HEK293 (cell line): ENCODE measurements around the gene COL13A1.

Experiments used
- CTCF ChIA-PET: fragments of 350-600 bp; formaldehyde crosslinking; extraction: SDS; loops from one replicate; lab custom pipeline; 2021; ENCODE audit warnings: antibody characterized with exemption; lab: Yijun Ruan, JAX
- POLR2A ChIA-PET: fragments of 300-600 bp; formaldehyde crosslinking; extraction: SDS; loops from one replicate; lab custom pipeline; 2020; ENCODE audit warnings: antibody characterized with exemption, inconsistent platforms; lab: Yijun Ruan, JAX
- H3K27ac ChIP-seq: fragments of 200-500 bp; sonication (Bioruptor generic); 2 replicates; pipeline ENCODE4 v1.5.1; 2014; ENCODE audit warnings: low read depth, low read length, control low read depth, inconsistent platforms; ENCODE audit errors: extremely low read depth
- H3K36me3 ChIP-seq, 2 experiments: fragments of 200-500 bp in 1 of 2; sonication (Bioruptor generic) in 1 of 2; 1 replicate in 1 of 2; 2 replicates in 1 of 2; pipeline ENCODE4 v1.5.1; 2014 to 2017; ENCODE audit warnings: inconsistent platforms in 2 of 2, low read length in 2 of 2; ENCODE audit not compliant: control insufficient read depth in 2 of 2, insufficient read depth in 1 of 2
- H3K4me1 ChIP-seq: fragments of 200-500 bp; sonication (Bioruptor generic); 2 replicates; pipeline ENCODE4 v1.5.1; 2014; ENCODE audit warnings: mild to moderate bottlenecking, low read length, inconsistent platforms; ENCODE audit not compliant: control insufficient read depth, insufficient read depth
- H3K4me3 ChIP-seq: 2 replicates; pipeline ENCODE4 v1.5.1; 2011; ENCODE audit warnings: low read depth, mild to moderate bottlenecking, control low read depth, low read length, moderate library complexity
- H3K9me3 ChIP-seq: fragments of 200-500 bp; sonication (Bioruptor generic); 2 replicates; pipeline ENCODE4 v1.5.1; 2014; ENCODE audit warnings: low read depth, low read length, inconsistent platforms; ENCODE audit not compliant: control insufficient read depth, insufficient read depth
- GLI4 ChIP-seq: fragments of 450-650 bp; formaldehyde crosslinking; IDR thresholded peaks from 2 replicates; pipeline ENCODE4 v1.5.1; 2016; ENCODE audit warnings: missing biosample characterization, missing genetic modification characterization
- MYNN ChIP-seq: fragments of 450-650 bp; formaldehyde crosslinking; IDR thresholded peaks from 2 replicates; pipeline ENCODE4 v1.5.1; 2016; ENCODE audit warnings: missing biosample characterization, missing genetic modification characterization, borderline replicate concordance
- PRDM1 ChIP-seq: fragments of 450-650 bp; formaldehyde crosslinking; IDR thresholded peaks from 2 replicates; pipeline ENCODE4; 2016; ENCODE audit warnings: missing biosample characterization, missing genetic modification characterization
- ZNF211 ChIP-seq: fragments of 450-650 bp; formaldehyde crosslinking; IDR thresholded peaks from 2 replicates; pipeline ENCODE4 v1.5.1; 2016; ENCODE audit warnings: low read depth, missing biosample characterization, missing genetic modification characterization
- ZNF366 ChIP-seq: fragments of 450-650 bp; formaldehyde crosslinking; conservative IDR thresholded peaks from 2 replicates; pipeline ENCODE4 v1.5.1; 2016; ENCODE audit warnings: missing biosample characterization, missing genetic modification characterization
- ZNF37A ChIP-seq: fragments of 450-650 bp; IDR thresholded peaks from 2 replicates; pipeline ENCODE4 v1.5.1; 2018; ENCODE audit warnings: missing biosample characterization, missing genetic modification characterization
- ZNF654 ChIP-seq: fragments of 450-650 bp; formaldehyde crosslinking; IDR thresholded peaks from 2 replicates; pipeline ENCODE4 v1.5.1; 2016; ENCODE audit warnings: low read depth, missing biosample characterization, missing genetic modification characterization
- ZNF76 ChIP-seq: fragments of 450-650 bp; formaldehyde crosslinking; IDR thresholded peaks from 2 replicates; pipeline ENCODE4; 2016; ENCODE audit warnings: low read depth, missing biosample characterization, missing genetic modification characterization, borderline replicate concordance
- ZSCAN30 ChIP-seq: fragments of 450-650 bp; IDR thresholded peaks from 2 replicates; pipeline ENCODE4 v1.5.1; 2018; ENCODE audit warnings: missing biosample characterization, mild to moderate bottlenecking, missing genetic modification characterization, moderate library complexity
- TF ChIP-seq, protein P1 (sequence below): fragments of 450-650 bp; formaldehyde crosslinking; IDR thresholded peaks from 2 replicates; pipeline ENCODE4 v1.5.1; 2016; ENCODE audit warnings: missing biosample characterization, missing genetic modification characterization
- TF ChIP-seq, protein P2 (sequence below): fragments of 450-650 bp; formaldehyde crosslinking; IDR thresholded peaks from 2 replicates; pipeline ENCODE4 v1.5.1; 2016; ENCODE audit warnings: missing biosample characterization, missing genetic modification characterization
- TF ChIP-seq, protein P3 (sequence below): fragments of 450-650 bp; formaldehyde crosslinking; IDR thresholded peaks from 2 replicates; pipeline ENCODE4 v1.5.1; 2016; ENCODE audit warnings: missing biosample characterization, missing genetic modification characterization
- TF ChIP-seq, protein P4 (sequence below): fragments of 450-650 bp; formaldehyde crosslinking; IDR thresholded peaks from 2 replicates; pipeline ENCODE4 v1.5.0; 2017; ENCODE audit warnings: missing biosample characterization, missing genetic modification characterization, borderline replicate concordance

The COL13A1 gene

DNA sequence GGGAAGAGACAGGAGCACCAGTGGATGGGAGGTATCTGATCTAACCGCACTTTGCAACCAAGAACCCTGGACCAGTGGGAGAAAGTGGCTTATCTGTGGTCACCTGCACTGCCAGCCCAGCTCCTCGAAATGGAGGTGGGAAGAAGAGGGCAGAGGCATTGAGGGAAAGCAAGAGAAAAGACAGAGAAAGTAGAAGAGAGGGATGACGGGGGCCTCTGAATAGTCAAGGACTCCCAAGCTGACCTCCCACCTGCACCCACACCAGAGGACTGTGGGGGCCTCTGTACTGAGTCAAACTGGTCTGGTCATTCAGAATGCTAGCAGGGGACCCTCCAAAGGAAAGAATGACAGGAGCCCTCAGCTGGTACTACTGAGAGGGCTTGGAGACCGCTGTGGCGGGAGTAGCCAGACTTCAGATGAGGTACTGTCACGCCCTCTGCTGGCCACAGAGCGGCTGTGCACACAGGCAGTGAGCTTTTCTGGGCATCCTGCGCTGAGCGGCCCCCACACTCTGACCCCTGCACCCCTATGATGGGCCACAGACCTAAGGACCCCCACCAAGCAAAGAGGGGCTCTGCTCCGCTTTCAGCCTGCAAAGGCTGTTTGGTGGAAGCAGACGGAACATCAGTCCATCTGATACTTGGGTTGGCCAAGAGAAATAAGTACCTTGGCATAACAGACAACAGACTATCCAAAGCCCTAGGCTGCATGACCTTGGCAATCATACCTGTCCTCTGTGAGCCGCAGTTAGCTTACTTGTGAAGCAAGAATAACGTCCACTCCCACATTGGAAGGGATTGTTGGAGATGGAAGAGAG is 112.9 kb downstream of the COL13A1 start:
- POLR2A ChIA-PET = interaction anchor here (0.8 kb wide), 1 partner anchor 10 kb away, joined by 7 read pairs; no protein-coding TSS in a partner anchor
- Histone ChIP-seq H3K9me3 (no peaks in the 10 kb centered on the region), H3K36me3 (no peaks in the 10 kb centered on the region), H3K4me3 (no peak overlapping the region), H3K27ac (no peak overlapping the region), H3K4me1 (peaks cover 2% of the 10 kb centered on the region; the same call in 1 of the 2 replicates)
- CTCF ChIA-PET = interaction anchor here (0.5 to 5.6 kb wide), 67 partner anchors 9 to 517 kb away, joined by 3 to 114 read pairs (median 4); partner anchors contain the start of genes COL13A1 and TYSND1
- TF ChIP-seq ZNF37A = no peak
- TF ChIP-seq, protein P1, sequence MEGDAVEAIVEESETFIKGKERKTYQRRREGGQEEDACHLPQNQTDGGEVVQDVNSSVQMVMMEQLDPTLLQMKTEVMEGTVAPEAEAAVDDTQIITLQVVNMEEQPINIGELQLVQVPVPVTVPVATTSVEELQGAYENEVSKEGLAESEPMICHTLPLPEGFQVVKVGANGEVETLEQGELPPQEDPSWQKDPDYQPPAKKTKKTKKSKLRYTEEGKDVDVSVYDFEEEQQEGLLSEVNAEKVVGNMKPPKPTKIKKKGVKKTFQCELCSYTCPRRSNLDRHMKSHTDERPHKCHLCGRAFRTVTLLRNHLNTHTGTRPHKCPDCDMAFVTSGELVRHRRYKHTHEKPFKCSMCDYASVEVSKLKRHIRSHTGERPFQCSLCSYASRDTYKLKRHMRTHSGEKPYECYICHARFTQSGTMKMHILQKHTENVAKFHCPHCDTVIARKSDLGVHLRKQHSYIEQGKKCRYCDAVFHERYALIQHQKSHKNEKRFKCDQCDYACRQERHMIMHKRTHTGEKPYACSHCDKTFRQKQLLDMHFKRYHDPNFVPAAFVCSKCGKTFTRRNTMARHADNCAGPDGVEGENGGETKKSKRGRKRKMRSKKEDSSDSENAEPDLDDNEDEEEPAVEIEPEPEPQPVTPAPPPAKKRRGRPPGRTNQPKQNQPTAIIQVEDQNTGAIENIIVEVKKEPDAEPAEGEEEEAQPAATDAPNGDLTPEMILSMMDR (tag by site-specific recombination) = peak; percentile 73
- TF ChIP-seq, protein P2, sequence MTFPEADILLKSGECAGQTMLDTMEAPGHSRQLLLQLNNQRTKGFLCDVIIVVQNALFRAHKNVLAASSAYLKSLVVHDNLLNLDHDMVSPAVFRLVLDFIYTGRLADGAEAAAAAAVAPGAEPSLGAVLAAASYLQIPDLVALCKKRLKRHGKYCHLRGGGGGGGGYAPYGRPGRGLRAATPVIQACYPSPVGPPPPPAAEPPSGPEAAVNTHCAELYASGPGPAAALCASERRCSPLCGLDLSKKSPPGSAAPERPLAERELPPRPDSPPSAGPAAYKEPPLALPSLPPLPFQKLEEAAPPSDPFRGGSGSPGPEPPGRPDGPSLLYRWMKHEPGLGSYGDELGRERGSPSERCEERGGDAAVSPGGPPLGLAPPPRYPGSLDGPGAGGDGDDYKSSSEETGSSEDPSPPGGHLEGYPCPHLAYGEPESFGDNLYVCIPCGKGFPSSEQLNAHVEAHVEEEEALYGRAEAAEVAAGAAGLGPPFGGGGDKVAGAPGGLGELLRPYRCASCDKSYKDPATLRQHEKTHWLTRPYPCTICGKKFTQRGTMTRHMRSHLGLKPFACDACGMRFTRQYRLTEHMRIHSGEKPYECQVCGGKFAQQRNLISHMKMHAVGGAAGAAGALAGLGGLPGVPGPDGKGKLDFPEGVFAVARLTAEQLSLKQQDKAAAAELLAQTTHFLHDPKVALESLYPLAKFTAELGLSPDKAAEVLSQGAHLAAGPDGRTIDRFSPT = no peak
- TF ChIP-seq, protein P3, sequence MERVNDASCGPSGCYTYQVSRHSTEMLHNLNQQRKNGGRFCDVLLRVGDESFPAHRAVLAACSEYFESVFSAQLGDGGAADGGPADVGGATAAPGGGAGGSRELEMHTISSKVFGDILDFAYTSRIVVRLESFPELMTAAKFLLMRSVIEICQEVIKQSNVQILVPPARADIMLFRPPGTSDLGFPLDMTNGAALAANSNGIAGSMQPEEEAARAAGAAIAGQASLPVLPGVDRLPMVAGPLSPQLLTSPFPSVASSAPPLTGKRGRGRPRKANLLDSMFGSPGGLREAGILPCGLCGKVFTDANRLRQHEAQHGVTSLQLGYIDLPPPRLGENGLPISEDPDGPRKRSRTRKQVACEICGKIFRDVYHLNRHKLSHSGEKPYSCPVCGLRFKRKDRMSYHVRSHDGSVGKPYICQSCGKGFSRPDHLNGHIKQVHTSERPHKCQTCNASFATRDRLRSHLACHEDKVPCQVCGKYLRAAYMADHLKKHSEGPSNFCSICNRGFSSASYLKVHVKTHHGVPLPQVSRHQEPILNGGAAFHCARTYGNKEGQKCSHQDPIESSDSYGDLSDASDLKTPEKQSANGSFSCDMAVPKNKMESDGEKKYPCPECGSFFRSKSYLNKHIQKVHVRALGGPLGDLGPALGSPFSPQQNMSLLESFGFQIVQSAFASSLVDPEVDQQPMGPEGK = 0 out of 2 replicates have a peak, but pooled peaks have one; percentile 38
- no peak for TF ChIP-seq ZNF211 (tag by site-specific recombination)
- TF ChIP-seq ZNF366 (tag by site-specific recombination) = 0 out of 2 replicates have a peak, but pooled peaks have one; percentile 27
- TF ChIP-seq ZSCAN30 (tag by site-specific recombination) = peak; percentile 63; the same call in 1 of the 2 replicates
- peak; percentile 87 for TF ChIP-seq PRDM1
- peak; percentile 93 for TF ChIP-seq ZNF654

DNA sequence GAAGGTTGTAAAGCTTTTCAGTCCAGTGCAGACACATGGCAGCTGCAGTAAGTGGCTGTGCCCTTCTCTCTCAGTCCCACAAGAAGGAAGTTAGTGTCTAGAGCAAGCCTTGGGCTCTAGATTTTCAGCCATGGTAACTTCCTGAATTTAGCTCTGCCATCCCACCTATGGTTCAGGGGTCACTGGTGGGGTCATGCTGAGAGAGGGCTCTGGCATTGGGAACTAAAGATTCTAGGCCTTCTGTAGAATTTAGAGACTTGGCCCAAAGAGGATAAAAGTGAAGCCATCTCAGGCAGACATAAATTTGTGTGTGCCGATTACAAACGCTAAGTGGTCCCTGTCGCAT is 113.5 kb downstream of the COL13A1 start:
- H3K4me3 ChIP-seq = no peak overlapping the region
- ChIA-PET CTCF (interaction anchor here (0.5 to 5.6 kb wide), 54 partner anchors 8 to 517 kb away, joined by 3 to 114 read pairs (median 5); partner anchors contain the start of genes COL13A1 and TYSND1), POLR2A (interaction anchor here (0.8 kb wide), 1 partner anchor 10 kb away, joined by 7 read pairs; no protein-coding TSS in a partner anchor)
- no peak overlapping the region for H3K27ac ChIP-seq
- H3K4me1 ChIP-seq = peaks cover 2% of the 10 kb centered on the region; the same call in 1 of the 2 replicates
- H3K36me3 ChIP-seq = no peaks in the 10 kb centered on the region
- H3K9me3 ChIP-seq = no peaks in the 10 kb centered on the region
- TF ChIP-seq MYNN (tag by site-specific recombination) (no peak), GLI4 (tag by site-specific recombination) (no peak), ZNF76 (tag by site-specific recombination) (no peak)
- TF ChIP-seq, protein P4, sequence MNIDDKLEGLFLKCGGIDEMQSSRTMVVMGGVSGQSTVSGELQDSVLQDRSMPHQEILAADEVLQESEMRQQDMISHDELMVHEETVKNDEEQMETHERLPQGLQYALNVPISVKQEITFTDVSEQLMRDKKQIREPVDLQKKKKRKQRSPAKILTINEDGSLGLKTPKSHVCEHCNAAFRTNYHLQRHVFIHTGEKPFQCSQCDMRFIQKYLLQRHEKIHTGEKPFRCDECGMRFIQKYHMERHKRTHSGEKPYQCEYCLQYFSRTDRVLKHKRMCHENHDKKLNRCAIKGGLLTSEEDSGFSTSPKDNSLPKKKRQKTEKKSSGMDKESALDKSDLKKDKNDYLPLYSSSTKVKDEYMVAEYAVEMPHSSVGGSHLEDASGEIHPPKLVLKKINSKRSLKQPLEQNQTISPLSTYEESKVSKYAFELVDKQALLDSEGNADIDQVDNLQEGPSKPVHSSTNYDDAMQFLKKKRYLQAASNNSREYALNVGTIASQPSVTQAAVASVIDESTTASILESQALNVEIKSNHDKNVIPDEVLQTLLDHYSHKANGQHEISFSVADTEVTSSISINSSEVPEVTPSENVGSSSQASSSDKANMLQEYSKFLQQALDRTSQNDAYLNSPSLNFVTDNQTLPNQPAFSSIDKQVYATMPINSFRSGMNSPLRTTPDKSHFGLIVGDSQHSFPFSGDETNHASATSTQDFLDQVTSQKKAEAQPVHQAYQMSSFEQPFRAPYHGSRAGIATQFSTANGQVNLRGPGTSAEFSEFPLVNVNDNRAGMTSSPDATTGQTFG = no peak
